ENCODE results near the gene KPNA3.

DNA sequence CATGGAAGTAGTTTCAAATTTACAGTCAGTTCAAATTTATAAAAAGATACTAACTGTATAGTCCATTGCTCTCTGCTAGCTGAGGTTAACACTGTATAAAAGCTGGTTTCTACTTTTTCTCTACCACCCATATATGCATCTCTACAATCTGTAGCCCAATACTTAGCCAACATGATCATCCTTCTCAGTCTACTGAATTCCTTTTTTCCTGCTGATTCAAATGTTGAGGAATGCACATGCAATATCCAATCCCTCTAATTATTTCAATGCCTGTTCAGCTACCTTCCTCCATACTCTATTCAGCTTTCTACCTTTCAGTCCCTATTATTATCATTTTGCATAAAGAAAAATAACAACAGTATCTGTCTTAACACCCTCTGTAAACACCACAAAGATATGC, 15.6 kb downstream of the KPNA3 start:
- TF ChIP-seq, protein P1, sequence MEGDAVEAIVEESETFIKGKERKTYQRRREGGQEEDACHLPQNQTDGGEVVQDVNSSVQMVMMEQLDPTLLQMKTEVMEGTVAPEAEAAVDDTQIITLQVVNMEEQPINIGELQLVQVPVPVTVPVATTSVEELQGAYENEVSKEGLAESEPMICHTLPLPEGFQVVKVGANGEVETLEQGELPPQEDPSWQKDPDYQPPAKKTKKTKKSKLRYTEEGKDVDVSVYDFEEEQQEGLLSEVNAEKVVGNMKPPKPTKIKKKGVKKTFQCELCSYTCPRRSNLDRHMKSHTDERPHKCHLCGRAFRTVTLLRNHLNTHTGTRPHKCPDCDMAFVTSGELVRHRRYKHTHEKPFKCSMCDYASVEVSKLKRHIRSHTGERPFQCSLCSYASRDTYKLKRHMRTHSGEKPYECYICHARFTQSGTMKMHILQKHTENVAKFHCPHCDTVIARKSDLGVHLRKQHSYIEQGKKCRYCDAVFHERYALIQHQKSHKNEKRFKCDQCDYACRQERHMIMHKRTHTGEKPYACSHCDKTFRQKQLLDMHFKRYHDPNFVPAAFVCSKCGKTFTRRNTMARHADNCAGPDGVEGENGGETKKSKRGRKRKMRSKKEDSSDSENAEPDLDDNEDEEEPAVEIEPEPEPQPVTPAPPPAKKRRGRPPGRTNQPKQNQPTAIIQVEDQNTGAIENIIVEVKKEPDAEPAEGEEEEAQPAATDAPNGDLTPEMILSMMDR (IDR thresholded peaks at IDR 0.05; ENCODE audit: low read depth, low read length, poor library complexity, severe bottlenecking) = no peak
- no peak for TF ChIP-seq EZH2phosphoT487 (IDR thresholded peaks at IDR 0.05; ENCODE audit: borderline replicate concordance, low read length)
